ENCODE measurements around the gene BRIX1. TPM values are rescaled to one million over a fixed set of nuclear protein-coding genes. Genes with fewer than 3 reads are reported as not detected.
"Not testable (repeated sequence)": the region's sequence is repeated elsewhere in the genome, so short reads cannot be mapped to it uniquely, and the experiment has no call there.

The BRIX1 gene
- total RNA-seq, 1 donor from 2014 or later, result 15.7 TPM

DNA sequence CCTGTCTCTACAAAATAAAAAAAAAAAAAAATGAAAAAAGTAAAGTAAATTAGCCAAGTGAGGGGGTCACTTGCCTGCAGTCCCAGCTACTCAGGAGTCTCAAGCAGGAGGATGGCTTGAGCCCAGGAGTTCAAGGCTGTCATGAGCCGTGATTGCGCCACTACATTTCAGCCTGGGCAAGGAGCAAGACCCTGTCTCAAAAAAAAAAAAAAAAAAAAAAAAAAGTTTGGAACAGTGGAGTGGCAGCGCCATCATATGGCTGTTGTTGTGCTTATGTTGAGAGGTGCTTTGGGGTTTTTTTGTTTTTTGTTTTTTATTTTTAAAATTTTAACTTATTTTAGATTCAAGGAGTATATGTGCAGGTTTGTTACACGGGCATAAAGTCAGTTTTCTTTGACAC, 3.6 kb downstream of the BRIX1 start:
- TF ChIP-seq, protein P1, sequence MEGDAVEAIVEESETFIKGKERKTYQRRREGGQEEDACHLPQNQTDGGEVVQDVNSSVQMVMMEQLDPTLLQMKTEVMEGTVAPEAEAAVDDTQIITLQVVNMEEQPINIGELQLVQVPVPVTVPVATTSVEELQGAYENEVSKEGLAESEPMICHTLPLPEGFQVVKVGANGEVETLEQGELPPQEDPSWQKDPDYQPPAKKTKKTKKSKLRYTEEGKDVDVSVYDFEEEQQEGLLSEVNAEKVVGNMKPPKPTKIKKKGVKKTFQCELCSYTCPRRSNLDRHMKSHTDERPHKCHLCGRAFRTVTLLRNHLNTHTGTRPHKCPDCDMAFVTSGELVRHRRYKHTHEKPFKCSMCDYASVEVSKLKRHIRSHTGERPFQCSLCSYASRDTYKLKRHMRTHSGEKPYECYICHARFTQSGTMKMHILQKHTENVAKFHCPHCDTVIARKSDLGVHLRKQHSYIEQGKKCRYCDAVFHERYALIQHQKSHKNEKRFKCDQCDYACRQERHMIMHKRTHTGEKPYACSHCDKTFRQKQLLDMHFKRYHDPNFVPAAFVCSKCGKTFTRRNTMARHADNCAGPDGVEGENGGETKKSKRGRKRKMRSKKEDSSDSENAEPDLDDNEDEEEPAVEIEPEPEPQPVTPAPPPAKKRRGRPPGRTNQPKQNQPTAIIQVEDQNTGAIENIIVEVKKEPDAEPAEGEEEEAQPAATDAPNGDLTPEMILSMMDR (IDR thresholded peaks at IDR 0.05), result peak; percentile 70
- Mint-ChIP-seq H3K9me3 (ENCODE audit: low read depth) (no peaks in the 10 kb centered on the region), H3K27me3 (ENCODE audit: low read depth) (no peaks in the 10 kb centered on the region), H3K27ac (ENCODE audit: unreplicated experiment) (no peak overlapping the region), H3K4me1 (ENCODE audit: low read depth) (peaks cover 37% of the 10 kb centered on the region), H3K36me3 (ENCODE audit: low read depth) (peaks cover 9% of the 10 kb centered on the region), H3K4me3 (ENCODE audit: unreplicated experiment) (no peak overlapping the region)
- DNase-seq (ENCODE audit: low spot score), result no peak

DNA sequence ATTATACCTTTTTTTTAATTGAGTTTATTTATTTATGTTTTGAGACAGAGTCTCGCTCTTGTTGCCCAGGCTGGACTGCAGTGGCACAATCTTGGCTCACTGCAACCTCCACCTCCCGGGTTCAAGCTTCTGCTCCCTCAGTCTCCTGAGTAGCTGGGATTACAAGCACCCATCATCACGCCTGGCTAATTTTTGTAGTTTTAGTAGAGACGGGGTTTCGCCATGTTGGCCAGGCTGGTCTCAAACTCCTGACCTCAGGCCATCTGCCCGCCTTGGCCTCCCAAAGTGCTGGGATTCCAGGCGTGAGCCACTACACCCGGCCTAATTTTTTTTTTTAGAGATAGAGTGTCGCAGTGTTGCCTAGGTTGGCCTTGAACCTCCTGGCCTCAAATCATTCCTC, 7.7 kb downstream of the BRIX1 start:
- H3K36me3 Mint-ChIP-seq (ENCODE audit: low read depth), result peaks cover 16% of the 10 kb centered on the region
- H3K27ac Mint-ChIP-seq (ENCODE audit: unreplicated experiment), result peak overlapping the region; percentile 65
- H3K4me1 Mint-ChIP-seq (ENCODE audit: low read depth), result peaks cover 15% of the 10 kb centered on the region
- not testable (repeated sequence) for DNase-seq (ENCODE audit: low spot score); H3K9me3 Mint-ChIP-seq (ENCODE audit: low read depth); H3K27me3 Mint-ChIP-seq (ENCODE audit: low read depth); H3K4me3 Mint-ChIP-seq (ENCODE audit: unreplicated experiment)

DNA sequence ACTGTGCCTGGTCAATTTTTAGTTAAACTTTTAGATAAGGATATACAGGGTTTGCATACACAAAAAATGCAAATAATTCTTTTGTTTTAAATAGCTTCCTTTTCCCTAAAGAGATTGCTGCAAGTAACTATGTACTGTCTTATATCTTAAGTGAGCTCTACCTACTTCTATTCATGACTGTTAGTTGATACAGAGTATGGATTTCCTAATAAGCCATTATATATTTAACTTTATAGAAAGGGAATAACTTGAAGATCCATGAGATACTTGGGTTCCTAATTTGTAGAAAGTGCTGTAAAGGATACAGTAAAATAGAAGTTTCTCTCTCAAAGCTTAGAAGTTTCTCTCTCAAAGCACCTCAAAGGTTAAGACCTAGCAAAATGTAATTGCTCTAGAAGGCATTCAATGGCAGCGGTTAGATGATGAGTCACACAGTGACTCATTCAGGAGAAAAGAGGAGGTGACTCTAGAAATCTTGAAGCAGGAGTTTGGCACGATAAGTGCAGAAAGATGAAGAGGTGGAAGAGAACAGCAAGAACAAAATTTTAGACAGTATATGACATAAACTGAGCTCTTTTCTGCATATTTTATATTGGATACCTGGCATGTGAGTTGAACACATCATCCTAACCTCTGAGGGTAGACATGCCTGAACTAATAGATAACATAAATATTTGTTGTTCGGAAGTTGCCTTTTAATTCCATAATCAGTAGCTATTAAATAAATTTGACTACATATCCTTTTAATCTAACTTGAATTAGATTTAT, 8.4 kb downstream of the BRIX1 start:
- no peak overlapping the region for H3K4me3 Mint-ChIP-seq (ENCODE audit: unreplicated experiment)
- H3K27ac Mint-ChIP-seq (ENCODE audit: unreplicated experiment), result peak overlapping the region; percentile 65
- peaks cover 18% of the 10 kb centered on the region for H3K4me1 Mint-ChIP-seq (ENCODE audit: low read depth)
- peaks cover 16% of the 10 kb centered on the region for H3K36me3 Mint-ChIP-seq (ENCODE audit: low read depth)
- DNase-seq (ENCODE audit: low spot score), result no peak
- no peaks in the 10 kb centered on the region for H3K27me3 Mint-ChIP-seq (ENCODE audit: low read depth)
- no peaks in the 10 kb centered on the region for H3K9me3 Mint-ChIP-seq (ENCODE audit: low read depth)
- TF ChIP-seq, protein P1 (IDR thresholded peaks at IDR 0.05), result no peak

DNA sequence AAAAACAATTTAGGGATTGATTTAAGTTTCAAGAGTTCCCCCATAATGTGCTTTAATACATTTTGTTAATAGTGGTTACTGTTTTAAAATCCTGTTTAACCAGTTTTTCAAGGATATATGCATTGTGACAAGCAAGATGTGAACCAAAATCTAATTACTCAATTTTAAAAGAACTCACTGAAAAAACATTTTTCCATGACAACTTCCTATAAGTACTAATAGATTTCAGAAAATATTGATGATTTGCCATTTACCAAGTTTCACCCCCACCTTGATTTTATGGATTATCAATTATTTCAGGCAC, 8.9 kb downstream of the BRIX1 start:
- peaks cover 21% of the 10 kb centered on the region for H3K4me1 Mint-ChIP-seq (ENCODE audit: low read depth)
- TF ChIP-seq, protein P1 (IDR thresholded peaks at IDR 0.05), result no peak
- H3K27ac Mint-ChIP-seq (ENCODE audit: unreplicated experiment), result peak overlapping the region; percentile 65
- no peaks in the 10 kb centered on the region for H3K27me3 Mint-ChIP-seq (ENCODE audit: low read depth)
- peaks cover 16% of the 10 kb centered on the region for H3K36me3 Mint-ChIP-seq (ENCODE audit: low read depth)
- no peak for DNase-seq (ENCODE audit: low spot score)
- H3K4me3 Mint-ChIP-seq (ENCODE audit: unreplicated experiment), result no peak overlapping the region
- H3K9me3 Mint-ChIP-seq (ENCODE audit: low read depth), result no peaks in the 10 kb centered on the region

DNA sequence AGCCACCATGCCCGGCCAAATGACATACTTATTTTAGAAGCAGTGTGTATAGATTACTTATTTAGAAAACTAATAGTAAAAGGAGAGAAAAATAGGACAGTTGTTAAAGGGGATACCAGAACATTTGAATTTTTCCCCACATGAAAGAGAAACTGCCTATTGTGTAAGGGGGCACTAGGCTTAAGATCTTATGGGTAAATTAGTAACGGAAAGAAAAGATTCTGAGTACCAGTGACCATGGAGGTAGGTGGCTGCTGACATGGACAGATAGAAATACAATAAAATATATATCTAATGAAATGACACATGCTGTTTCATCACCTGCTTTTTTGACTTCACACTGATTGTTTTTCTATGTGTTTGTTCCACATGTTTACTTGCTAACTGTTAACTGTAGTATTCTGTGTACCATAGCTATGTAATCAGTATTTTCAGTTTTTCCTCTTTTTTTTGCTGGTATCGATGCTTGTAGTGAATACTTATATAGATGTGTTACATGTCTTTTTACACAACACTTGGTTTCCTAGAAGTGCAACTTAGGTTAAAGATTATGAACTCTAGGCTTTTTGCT, 10.9 kb downstream of the BRIX1 start:
- no peak for DNase-seq (ENCODE audit: low spot score)
- Mint-ChIP-seq H3K27me3 (ENCODE audit: low read depth) (no peaks in the 10 kb centered on the region), H3K4me3 (ENCODE audit: unreplicated experiment) (no peak overlapping the region), H3K9me3 (ENCODE audit: low read depth) (no peaks in the 10 kb centered on the region), H3K36me3 (ENCODE audit: low read depth) (peaks cover 14% of the 10 kb centered on the region), H3K27ac (ENCODE audit: unreplicated experiment) (no peak overlapping the region), H3K4me1 (ENCODE audit: low read depth) (peaks cover 31% of the 10 kb centered on the region)
- TF ChIP-seq, protein P1 (IDR thresholded peaks at IDR 0.05), result no peak

DNA sequence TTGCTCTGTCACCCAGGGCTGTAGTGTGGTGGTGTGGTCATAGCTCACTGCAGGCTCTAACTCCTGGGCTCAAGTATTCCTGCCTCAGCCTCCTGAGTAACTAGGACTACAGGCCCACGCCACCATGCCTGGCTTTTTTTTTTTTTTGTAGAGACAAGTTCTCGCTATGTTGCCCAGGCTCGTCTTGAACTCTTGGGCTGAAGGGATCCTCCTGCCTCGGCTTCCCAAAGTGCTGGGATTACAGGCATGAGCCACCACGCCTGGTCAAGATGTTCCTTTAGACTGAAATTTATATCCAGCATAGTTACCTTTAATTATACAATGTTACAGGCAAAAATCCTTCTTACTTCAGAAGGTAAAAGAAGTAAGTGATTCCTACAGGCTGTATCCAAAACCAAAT, 12.3 kb downstream of the BRIX1 start:
- peaks cover 11% of the 10 kb centered on the region for H3K36me3 Mint-ChIP-seq (ENCODE audit: low read depth)
- DNase-seq (ENCODE audit: low spot score), result no peak
- H3K4me3 Mint-ChIP-seq (ENCODE audit: unreplicated experiment), result no peak overlapping the region
- H3K4me1 Mint-ChIP-seq (ENCODE audit: low read depth), result peaks cover 36% of the 10 kb centered on the region
- H3K27ac Mint-ChIP-seq (ENCODE audit: unreplicated experiment), result no peak overlapping the region
- H3K27me3 Mint-ChIP-seq (ENCODE audit: low read depth), result no peaks in the 10 kb centered on the region
- no peaks in the 10 kb centered on the region for H3K9me3 Mint-ChIP-seq (ENCODE audit: low read depth)
- TF ChIP-seq, protein P1 (IDR thresholded peaks at IDR 0.05), result no peak

Measured in chondrocyte (in vitro differentiated cells).